GM21390 (cell line): ENCODE measurements around the gene TPM2.

ENCODE experiments used
- ATAC-seq: cut with Tn5 transposase; IDR thresholded peaks from one replicate; pipeline ENCODE4 v1.9.1; 2021; ENCODE audit not compliant: unreplicated experiment

Gene TPM2

GRCh38 chr9:35718721-35719511, 29.2 kb upstream of the TPM2 start:
- no peak for ATAC-seq

DNA sequence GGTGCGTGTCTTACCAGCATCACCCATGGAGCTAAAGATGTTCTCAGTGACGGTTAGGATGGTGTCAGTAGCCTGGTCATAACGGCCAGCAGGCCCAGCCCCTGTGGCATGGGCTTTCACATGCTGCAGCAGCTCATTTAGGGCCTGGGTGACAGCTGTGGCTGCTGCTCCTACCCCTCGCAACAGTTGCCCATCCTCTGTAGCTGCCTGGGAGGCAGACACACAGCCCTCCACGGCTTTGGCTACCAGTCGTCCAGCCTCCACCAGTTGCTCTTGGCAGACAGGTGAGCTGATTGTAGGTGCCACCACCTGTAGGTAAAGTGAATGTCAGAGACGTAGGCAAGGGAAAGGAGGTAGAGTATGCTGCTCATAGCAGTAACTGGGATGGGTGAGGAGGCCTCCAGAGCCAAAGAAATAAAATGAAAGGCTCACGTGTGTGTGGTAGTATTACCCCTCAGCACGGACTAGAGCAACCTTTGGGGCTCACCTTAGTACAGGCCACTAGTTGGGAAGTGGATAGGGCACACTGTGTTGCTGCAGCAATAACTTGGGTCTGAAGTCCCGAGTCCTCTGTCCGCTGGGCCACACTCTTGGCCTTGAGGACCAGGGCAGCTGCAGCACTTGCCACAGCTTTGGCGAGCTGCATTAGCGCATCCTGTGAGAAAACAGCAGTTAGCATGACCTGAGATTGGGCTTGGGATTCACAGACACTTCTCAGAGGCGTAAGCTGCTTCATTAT, 27.6 kb upstream of the TPM2 start:
- ATAC-seq: no peak

GRCh38 chr9:35716230-35716629, 26.5 kb upstream of the TPM2 start:
- ATAC-seq: no peak

DNA sequence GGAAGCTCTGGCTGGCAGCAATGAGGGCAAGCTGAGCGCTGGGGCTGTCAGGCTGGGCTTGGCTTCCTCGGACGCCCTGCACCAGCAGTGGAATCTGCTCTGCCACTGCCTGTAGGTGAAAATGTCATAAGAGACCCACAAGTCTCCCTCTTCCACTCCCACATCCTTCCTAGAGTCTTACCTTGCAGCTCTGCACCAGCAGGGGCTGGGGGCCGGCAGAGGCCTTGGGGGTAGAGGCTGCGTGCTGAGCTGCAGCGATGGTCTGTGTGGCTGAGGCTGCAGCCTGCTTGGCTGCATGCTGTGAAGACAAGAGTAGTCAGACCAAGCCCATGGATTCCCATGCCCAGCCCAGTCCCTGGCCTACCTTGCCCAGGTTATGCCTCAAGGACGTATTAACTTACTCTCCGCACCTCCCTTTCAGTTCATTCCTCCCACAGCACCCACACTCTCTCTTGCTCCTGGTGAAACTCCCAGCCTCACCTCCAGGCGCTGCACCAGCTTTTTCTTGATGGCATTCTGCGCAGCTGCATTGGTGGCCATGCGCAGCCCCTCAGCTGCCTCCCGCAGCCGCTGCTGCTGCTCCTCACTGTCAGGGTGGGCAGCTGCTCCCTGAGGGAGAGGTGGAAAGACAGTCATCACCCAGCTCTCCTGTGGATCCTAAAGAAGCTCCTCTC, 25.0 kb upstream of the TPM2 start:
- ATAC-seq: no peak

GRCh38 chr9:35714123-35714522, 24.4 kb upstream of the TPM2 start:
- no peak for ATAC-seq

DNA sequence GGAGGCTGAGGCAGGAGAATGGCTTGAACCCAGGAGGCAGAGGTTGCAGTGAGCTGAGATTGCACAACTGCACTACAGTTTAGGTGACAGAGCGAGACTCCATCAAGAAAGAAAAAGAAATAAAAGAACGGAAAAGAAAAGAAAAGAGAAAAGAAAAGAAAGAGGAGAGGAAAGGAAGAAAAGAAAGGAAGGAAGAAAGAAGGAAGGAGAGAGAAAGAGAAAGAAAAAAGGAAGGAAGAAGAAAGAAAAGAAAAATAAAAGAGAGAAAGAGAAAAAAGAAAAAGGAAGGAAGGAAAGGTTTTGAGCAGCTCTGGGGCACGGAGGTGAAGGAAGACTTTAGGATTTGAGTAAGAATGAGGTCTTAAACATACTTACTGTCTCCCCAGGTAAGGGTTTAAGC, 23.9 kb upstream of the TPM2 start:
- ATAC-seq: no peak

DNA sequence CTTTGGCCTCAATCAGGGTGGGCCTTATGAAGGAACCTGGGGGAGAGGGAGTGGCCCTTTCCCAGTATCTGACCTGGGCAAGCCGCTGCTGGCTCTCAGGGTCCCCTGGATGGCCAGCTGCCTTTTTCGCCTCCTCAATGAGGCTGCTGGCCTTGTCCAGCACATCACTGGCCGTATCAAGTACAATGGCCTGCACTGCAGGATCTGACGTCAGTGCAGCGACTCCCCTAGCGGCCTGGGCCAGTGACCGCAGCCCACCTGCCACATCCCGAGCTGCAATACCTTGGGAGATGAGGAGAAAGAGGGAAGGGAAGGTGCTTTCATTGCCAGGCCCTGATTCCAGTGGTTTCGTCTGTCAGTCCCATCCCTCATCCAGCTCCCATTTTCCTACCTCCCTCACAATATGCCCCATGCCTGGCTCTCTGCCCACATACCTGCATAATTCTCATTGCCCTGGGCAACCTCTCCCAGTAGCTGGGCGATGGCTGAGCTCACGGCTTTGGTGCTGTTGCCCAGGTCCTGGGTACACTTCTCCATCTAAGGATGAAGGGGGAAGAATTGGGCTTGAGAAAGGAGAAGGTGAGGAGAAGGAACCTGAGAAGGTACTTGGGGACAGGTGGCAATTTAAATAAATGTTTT, 23.2 kb upstream of the TPM2 start:
- ATAC-seq: no peak

DNA sequence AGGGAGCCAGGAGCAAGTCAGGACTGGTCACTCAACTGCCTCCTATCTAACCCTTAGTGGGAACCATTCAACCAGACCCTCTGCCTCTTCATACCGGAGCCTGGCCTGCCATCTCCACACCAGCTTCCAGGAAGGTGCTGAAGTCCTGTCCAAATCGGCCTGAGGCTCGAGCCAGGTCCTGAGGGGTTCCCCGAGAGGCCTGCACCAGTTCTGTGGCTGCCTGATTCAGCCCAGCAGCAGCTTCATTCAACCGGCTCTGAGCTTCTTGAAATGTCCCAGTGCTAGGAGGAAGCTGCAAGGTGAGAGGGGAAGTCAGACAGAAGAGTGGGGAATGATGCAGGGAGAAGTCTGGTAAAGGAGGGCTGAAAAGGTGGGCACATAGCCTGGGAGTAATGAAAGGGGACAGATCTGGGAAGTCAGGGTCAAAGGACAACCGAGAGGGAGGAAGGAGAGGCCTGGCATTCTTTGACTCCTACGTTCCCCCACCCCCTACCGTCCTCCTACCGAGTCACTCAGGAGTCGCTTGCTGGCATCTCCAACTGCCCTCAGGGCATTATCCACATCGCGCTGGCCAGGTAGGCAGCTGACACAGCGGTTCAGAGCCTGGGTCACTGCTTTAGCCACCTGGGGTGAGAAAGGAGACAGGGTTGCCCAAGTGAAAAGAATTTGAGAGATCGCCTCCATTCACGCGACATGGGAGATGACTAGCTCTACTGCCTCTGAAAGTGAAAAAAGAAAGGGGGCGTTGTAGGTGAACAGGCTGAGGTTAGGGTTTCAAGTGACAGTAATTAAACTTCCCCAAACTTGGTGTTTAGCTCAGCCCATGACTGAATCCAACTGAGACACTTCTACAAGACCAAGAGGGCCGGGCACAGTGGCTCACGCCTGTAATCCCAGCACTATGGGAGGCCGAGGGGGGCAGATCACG, 22.0 kb upstream of the TPM2 start:
- ATAC-seq: no peak

DNA sequence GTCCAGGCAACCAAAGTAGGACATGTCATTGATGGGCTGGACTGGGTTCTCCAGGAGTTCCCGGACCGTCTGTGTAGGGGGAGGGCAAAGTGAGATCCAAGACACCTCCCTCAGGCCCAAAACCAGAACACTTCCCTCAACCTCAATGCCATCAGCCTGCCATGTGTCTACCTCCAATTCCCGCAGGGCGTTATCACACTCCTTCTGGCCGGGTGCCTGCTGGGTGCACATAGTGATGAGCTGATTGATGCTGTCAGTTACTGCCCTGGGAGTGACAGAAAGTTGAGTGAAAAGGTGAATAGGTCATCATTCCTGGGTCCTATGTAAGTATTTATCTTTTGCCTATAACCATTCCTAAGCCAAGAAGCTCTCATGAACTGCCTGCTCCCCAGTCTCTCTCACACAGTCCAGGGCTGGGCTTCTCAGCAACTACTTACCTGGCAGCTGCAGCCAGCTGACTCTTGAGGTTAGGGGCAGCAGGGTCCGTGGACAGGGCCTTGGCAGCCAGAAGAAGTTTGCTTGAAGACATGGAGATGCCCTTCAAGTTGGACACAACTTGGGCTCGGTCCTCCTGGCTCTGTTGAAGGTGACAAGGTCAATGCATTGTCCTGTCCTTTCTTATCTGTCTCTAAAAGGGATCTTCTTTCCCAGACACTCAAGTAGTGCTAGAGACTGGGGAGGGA, 21.2 kb upstream of the TPM2 start:
- ATAC-seq: no peak

- no peak for ATAC-seq
Measured at GRCh38 chr9:35708146-35708545, 18.4 kb upstream of the TPM2 start.

DNA sequence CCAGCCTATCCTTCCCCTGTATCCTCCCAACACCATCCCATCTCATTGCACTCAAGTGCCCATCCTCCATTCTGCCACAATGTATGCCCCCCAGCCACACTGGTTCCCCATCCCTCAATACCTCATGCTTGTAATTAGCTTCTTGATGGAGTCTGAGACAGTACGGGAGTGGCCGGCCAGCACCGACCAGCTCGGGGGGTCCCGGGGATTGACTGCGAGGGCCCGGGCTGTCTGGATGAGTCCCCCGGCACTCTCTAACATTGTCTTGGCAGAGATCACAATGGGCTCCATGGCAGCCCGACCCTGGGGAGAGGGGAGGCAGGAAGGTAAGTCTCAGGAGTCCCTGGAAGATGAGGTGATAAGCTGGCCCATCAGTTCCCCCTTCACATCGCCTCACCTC, 17.2 kb upstream of the TPM2 start:
- no peak for ATAC-seq

DNA sequence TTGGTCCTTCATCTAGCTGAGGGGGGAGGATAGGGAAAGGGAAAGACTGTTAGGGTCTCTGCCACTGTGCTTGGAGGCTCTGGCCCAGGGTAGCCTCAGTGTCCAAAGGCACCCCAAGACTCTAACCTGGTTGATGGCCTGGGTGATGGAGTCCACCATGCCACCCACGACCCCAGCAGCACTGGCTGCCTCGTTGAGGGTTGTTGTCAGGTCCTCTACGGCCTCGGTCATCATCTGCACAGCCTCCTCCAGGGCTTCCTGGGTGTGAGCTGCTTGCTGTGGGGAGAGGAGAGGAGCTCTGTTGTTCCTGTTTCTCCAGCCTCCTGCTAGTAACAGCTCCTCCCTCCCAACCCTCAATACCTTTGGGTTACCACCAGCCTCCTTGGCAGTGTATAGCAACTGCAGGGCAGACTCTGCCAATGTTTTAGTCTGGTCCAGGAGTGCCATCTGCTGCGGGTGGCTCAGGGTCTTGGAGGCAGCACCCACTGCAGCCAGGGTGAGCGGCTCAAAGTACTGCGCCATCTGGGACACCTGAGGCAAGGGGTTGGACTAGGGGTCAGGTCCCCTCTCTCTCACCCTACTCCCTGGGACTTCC, 16.2 kb upstream of the TPM2 start:
- ATAC-seq: no peak

DNA sequence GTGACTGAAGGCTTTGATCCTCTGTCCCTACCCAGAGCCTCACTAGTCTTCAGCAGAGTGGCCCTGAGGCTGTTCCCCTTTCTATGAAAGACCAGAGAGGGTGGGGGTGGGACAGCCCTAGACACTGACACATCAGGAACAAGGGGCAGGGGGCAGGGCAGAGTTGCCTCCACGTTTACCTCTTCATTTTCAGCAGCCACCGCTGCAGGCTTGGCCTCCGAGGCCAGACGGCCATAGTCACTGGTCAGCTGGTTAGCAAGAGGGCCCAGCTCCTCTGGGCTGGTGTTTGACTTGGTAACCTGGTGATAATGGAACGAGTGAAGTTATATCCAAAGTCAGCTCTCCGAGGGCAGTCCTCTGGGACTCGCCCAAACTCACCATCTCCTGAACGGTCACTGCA, 15.6 kb upstream of the TPM2 start:
- ATAC-seq: no peak

DNA sequence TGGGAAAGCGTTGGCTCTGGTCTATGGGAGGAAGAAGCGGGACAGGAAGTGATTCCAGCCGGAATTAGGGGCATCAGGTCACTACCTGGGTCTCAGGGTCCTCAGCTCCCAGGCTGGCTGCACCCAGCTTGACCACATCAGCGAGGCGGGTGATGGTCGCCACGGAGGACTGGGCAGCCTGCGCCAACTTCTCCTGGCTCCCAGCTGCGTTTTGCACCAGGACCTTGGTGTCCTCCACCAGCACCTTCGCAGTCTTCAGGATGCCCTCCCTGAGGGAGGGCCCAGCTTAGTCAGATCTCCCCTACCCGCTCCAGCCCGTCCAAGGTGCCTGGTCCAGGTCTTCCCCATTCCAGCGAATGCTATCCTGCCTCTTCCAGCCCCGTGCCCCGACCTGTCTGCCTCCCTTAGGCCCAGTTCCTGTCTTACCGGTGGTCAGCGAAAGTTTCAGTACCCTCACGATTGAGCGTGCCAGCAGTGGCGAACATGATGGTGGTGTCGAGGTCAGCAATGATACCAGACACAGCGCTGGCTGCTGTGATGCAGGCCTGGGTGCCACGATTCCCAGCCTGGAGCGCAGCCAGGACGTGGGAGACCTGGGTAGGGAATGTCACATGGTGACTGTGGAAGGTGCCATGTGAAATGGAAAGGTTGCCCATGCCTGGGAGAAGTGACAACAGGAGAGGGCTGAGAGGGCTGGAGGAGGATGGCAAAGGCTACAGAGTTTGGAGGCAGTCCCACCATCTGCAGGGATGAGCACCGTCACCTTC, 14.4 kb upstream of the TPM2 start:
- no peak for ATAC-seq

- no peak for ATAC-seq
Measured at GRCh38 chr9:35702696-35703095, 13.0 kb upstream of the TPM2 start.

GRCh38 chr9:35700942-35701341, 11.2 kb upstream of the TPM2 start:
- ATAC-seq: no peak

GRCh38 chr9:35700031-35700430, 10.3 kb upstream of the TPM2 start:
- ATAC-seq: no peak

GRCh38 chr9:35698231-35698630, 8.5 kb upstream of the TPM2 start:
- ATAC-seq: no peak

GRCh38 chr9:35697486-35697885, 7.8 kb upstream of the TPM2 start:
- no peak for ATAC-seq
